Measurements from ENCODE around the gene MIEF1.

Gene MIEF1

GRCh38 chr22:39524753-39525657, 22.9 kb downstream of the MIEF1 start (continued):
- TF ChIP-seq IKZF3 (tag by site-specific recombination; IDR thresholded peaks at IDR 0.05) = peak; percentile 84

- TF ChIP-seq ZNF433 (tag by site-specific recombination; IDR thresholded peaks at IDR 0.05; ENCODE audit: low read depth) (no peak), CTCF (tag by site-specific recombination; IDR thresholded peaks at IDR 0.05) (no peak), ZNF324 (tag by site-specific recombination; IDR thresholded peaks at IDR 0.05) (no peak), MZF1 (tag by site-specific recombination; IDR thresholded peaks at IDR 0.05; ENCODE audit: borderline replicate concordance) (no peak), ZNF426 (tag by site-specific recombination; IDR thresholded peaks at IDR 0.05) (no peak), REPIN1 (tag by site-specific recombination; IDR thresholded peaks at IDR 0.05; ENCODE audit: low read depth) (no peak), ZNF24 (tag by site-specific recombination; IDR thresholded peaks at IDR 0.05) (no peak), OVOL3 (tag by site-specific recombination; IDR thresholded peaks at IDR 0.05) (no peak)
- peaks cover 11 to 86% of the 10 kb centered on the region in 2 experiments; a peak in 2 of 3 replicates for H3K36me3 ChIP-seq (ENCODE audit: control insufficient read depth in 2 of 2, insufficient read depth in 1 of 2, low read length in 2 of 2)
- H3K4me3 ChIP-seq (ENCODE audit: low read depth, low read length) = no peak overlapping the region
- peaks cover 7% of the 10 kb centered on the region; the same call in 1 of the 2 replicates for H3K4me1 ChIP-seq (ENCODE audit: control insufficient read depth, insufficient read depth, low read length)
- ChIA-PET POLR2A (interaction anchor here (0.6 to 6.1 kb wide), 8 partner anchors 18 to 499 kb away, joined by 4 to 85 read pairs (median 6); partner anchors contain the start of genes MIEF1 and RPL3), CTCF (interaction anchor here (0.7 to 13.7 kb wide), 4 partner anchors 11 to 760 kb away, joined by 3 to 380 read pairs (median 4); no protein-coding TSS in a partner anchor)
- H3K9me3 ChIP-seq (ENCODE audit: control insufficient read depth, insufficient read depth, low read depth, low read length) = no peaks in the 10 kb centered on the region
- H3K27ac ChIP-seq (ENCODE audit: extremely low read depth, low read depth, low read length) = peak overlapping the region; percentile 1; the same call in 1 of the 2 replicates
These were observed 23.5 kb downstream of the MIEF1 start for GRCh38 chr22:39525658-39525975.

- peak overlapping the region; percentile 36 for H3K27ac ChIP-seq (ENCODE audit: extremely low read depth, low read depth, low read length)
- H3K36me3 ChIP-seq (ENCODE audit: control insufficient read depth in 2 of 2, insufficient read depth in 1 of 2, low read length in 2 of 2) = peaks cover 11 to 85% of the 10 kb centered on the region in 2 experiments; a peak in 2 of 3 replicates
- no peaks in the 10 kb centered on the region for H3K9me3 ChIP-seq (ENCODE audit: control insufficient read depth, insufficient read depth, low read depth, low read length)
- ChIA-PET POLR2A (interaction anchor here (0.7 to 6.1 kb wide), 7 partner anchors 9 to 209 kb away, joined by 3 to 85 read pairs (median 4); partner anchors contain the start of genes MIEF1, RPL3 and TAB1), CTCF (interaction anchor here (0.6 to 13.7 kb wide), 6 partner anchors 11 to 547 kb away, joined by 3 to 380 read pairs (median 12); no protein-coding TSS in a partner anchor)
- no peak overlapping the region for H3K4me3 ChIP-seq (ENCODE audit: low read depth, low read length)
- H3K4me1 ChIP-seq (ENCODE audit: control insufficient read depth, insufficient read depth, low read length) = peaks cover 14% of the 10 kb centered on the region
- TF ChIP-seq ATF2 (tag by site-specific recombination; IDR thresholded peaks at IDR 0.05; ENCODE audit: low read depth) = no peak
- TF ChIP-seq SCRT2 (tag by site-specific recombination; IDR thresholded peaks at IDR 0.05) = peak; percentile 59; the same call in 1 of the 2 replicates
- 0 out of 2 replicates have a peak, but pooled peaks have one; percentile 44 for TF ChIP-seq ZNF362 (tag by site-specific recombination; IDR thresholded peaks at IDR 0.05)
- no peak for TF ChIP-seq ZNF366 (tag by site-specific recombination; conservative IDR thresholded peaks at IDR 0.05)
- 0 out of 2 replicates have a peak, but pooled peaks have one; percentile 48 for TF ChIP-seq PRDM10 (tag by site-specific recombination; IDR thresholded peaks at IDR 0.05)
- no peak for TF ChIP-seq ZNF23 (tag by site-specific recombination; IDR thresholded peaks at IDR 0.05; ENCODE audit: borderline replicate concordance)
- no peak for TF ChIP-seq ZNF274 (IDR thresholded peaks at IDR 0.05; ENCODE audit: low read length)
- no peak for TF ChIP-seq ZNF274 (tag by site-specific recombination; IDR thresholded peaks at IDR 0.05; ENCODE audit: borderline replicate concordance)
- TF ChIP-seq ZFP3 (tag by site-specific recombination; IDR thresholded peaks at IDR 0.05; ENCODE audit: low read depth) = no peak
- no peak for TF ChIP-seq ZNF266 (tag by site-specific recombination; IDR thresholded peaks at IDR 0.05; ENCODE audit: low read depth)
- no peak for TF ChIP-seq SALL2 (tag by site-specific recombination; IDR thresholded peaks at IDR 0.05; ENCODE audit: borderline replicate concordance)
These were observed 24.7 kb downstream of the MIEF1 start for GRCh38 chr22:39526736-39527171.

All from HEK293 (cell line).